GM23338 (cell line): Measurements from ENCODE around the gene PRSS27. TPM values are rescaled to one million over a fixed set of nuclear protein-coding genes. Genes with fewer than 3 reads are reported as not detected.

Experiments used
- ATAC-seq: fragments of 200-7000 bp; cut with Tn5 transposase; 3 replicates; pipeline ENCODE4 v1.9.1; 2020
- DNase-seq: peaks from one replicate; pipeline ENCODE4 v3.0.0-alpha.2; 2015; ENCODE audit warnings: low spot score
- H2AFZ ChIP-seq: fragments of 200-600 bp; sonication (generic); 2 replicates; pipeline ENCODE4 v1.8.0; 2016; ENCODE audit warnings: antibody characterized with exemption, mild to moderate bottlenecking, moderate library complexity
- H3F3A ChIP-seq: fragments of 200-600 bp; sonication (generic); replicated peaks from 2 replicates; pipeline ENCODE4 v1.8.0; 2017; ENCODE audit warnings: antibody characterized with exemption, mixed run types, low read depth
- H3K27ac ChIP-seq: fragments of 200-600 bp; sonication (generic); 2 replicates; pipeline ENCODE4 v1.6.1; 2016; ENCODE audit warnings: low read depth
- H3K27me3 ChIP-seq: fragments of 200-600 bp; sonication (generic); 2 replicates; pipeline ENCODE4 v1.8.0; 2016; ENCODE audit warnings: mild to moderate bottlenecking, mixed run types, moderate library complexity; ENCODE audit not compliant: insufficient read depth
- H3K36me3 ChIP-seq: fragments of 200-600 bp; sonication (generic); 2 replicates; pipeline ENCODE4 v1.8.0; 2016; ENCODE audit warnings: mild to moderate bottlenecking; ENCODE audit not compliant: insufficient read depth
- H3K4me1 ChIP-seq: fragments of 200-600 bp; sonication (generic); 2 replicates; pipeline ENCODE4 v1.8.0; 2016; ENCODE audit warnings: mild to moderate bottlenecking, moderate library complexity; ENCODE audit not compliant: insufficient read depth
- H3K4me2 ChIP-seq: fragments of 200-600 bp; sonication (generic); 2 replicates; pipeline ENCODE4 v1.7.1; 2017; ENCODE audit warnings: mixed run types
- H3K4me3 ChIP-seq: fragments of 200-600 bp; sonication (generic); 2 replicates; pipeline ENCODE4 v1.6.1; 2016; ENCODE audit warnings: mixed run types
- H3K79me2 ChIP-seq: fragments of 200-600 bp; sonication (generic); replicated peaks from 2 replicates; pipeline ENCODE4 v1.8.0; 2017; ENCODE audit warnings: mild to moderate bottlenecking; ENCODE audit not compliant: insufficient read depth
- H3K9me2 ChIP-seq: fragments of 200-600 bp; sonication (generic); 2 replicates; pipeline ENCODE4 v1.8.0; 2017; ENCODE audit not compliant: insufficient read depth
- H4K20me1 ChIP-seq: fragments of 200-600 bp; sonication (generic); replicated peaks from 2 replicates; pipeline ENCODE4 v1.8.0; 2017; ENCODE audit warnings: mild to moderate bottlenecking; ENCODE audit not compliant: insufficient read depth
- H3K27ac Mint-ChIP-seq: 2 replicates; pipeline ENCODE4 v1.8.0; 2020; ENCODE audit warnings: inconsistent platforms, mild to moderate bottlenecking, moderate library complexity, mixed read lengths
- H3K27me3 Mint-ChIP-seq: 3 replicates; pipeline ENCODE4 v1.8.0; 2022; ENCODE audit warnings: low read depth, mild to moderate bottlenecking, moderate library complexity, mixed read lengths, inconsistent platforms; ENCODE audit not compliant: insufficient read depth, poor library complexity
- H3K36me3 Mint-ChIP-seq: 3 replicates; pipeline ENCODE4 v1.8.0; 2021; ENCODE audit warnings: low read depth, mild to moderate bottlenecking, inconsistent platforms, moderate library complexity, mixed read lengths
- H3K4me1 Mint-ChIP-seq: 3 replicates; pipeline ENCODE4 v1.8.0; 2020; ENCODE audit warnings: mild to moderate bottlenecking, inconsistent platforms, mixed read lengths
- H3K4me3 Mint-ChIP-seq: 3 replicates; pipeline ENCODE4 v1.8.0; 2021; ENCODE audit warnings: moderate library complexity, mild to moderate bottlenecking, inconsistent platforms, mixed read lengths
- H3K9me3 Mint-ChIP-seq: 3 replicates; pipeline ENCODE4 v1.8.0; 2020; ENCODE audit warnings: moderate library complexity, mild to moderate bottlenecking, inconsistent platforms, mixed read lengths
- EZH2 ChIP-seq: fragments of 200-600 bp; sonication (generic); IDR thresholded peaks from one replicate; pipeline ENCODE4 v1.8.0; 2017; ENCODE audit warnings: antibody characterized with exemption, mild to moderate bottlenecking, low read depth; ENCODE audit not compliant: unreplicated experiment
- EZH2phosphoT487 ChIP-seq: fragments of 200-600 bp; sonication (generic); IDR thresholded peaks from one replicate; pipeline ENCODE4 v1.8.1; 2018; ENCODE audit warnings: antibody characterized with exemption; ENCODE audit not compliant: unreplicated experiment
- ZNF462 ChIP-seq: fragments of 250-450 bp; sonication (Bioruptor Pico); IDR thresholded peaks from 2 replicates; pipeline ENCODE4 v1.5.0; 2020; ENCODE audit warnings: mild to moderate bottlenecking, moderate library complexity
- polyA plus RNA-seq: library from polyadenylated mRNA; unstranded; fragments of >200 nt; fragmentation: Nextera tagmentation; extraction: Ambion mirVana; gene quantifications from 2 replicates; pipeline ENCODE4 v1.2.1, GENCODE V29; 2016
- total RNA-seq: library from RNA; depleted of rRNA; stranded (reverse); fragments of >200 nt; shearing (Covaris generic); gene quantifications from 2 replicates; pipeline ENCODE4 v1.2.3, GENCODE V29; 2014

Gene PRSS27
- total and polyA plus RNA-seq, 2 experiments from 2014 or later = 0.73 to 1.6 TPM

- no peak overlapping the region for H3K4me2 ChIP-seq
- no peak overlapping the region for H3K27ac Mint-ChIP-seq
- TF ChIP-seq ZNF462 (no peak), EZH2 (no peak), EZH2phosphoT487 (no peak)
- DNase-seq (no peak), ATAC-seq (no peak)
- H3K36me3 ChIP-seq = 0 out of 2 replicates have a peak, but pooled peaks cover 5% of the 10 kb centered on the region
- H3K9me3 Mint-ChIP-seq = no peaks in the 10 kb centered on the region
- H3K9me2 ChIP-seq = no peaks in the 10 kb centered on the region
- no peak overlapping the region for H3K4me3 Mint-ChIP-seq
- H3K4me3 ChIP-seq = no peak overlapping the region
- H3K27me3 ChIP-seq = no peaks in the 10 kb centered on the region
- no peaks in the 10 kb centered on the region; the same call in 1 of the 2 replicates for H3F3A ChIP-seq
- H3K36me3 Mint-ChIP-seq = peaks cover 12% of the 10 kb centered on the region; the same call in 2 of the 3 replicates
- no peaks in the 10 kb centered on the region; the same call in 1 of the 2 replicates for H4K20me1 ChIP-seq
- H3K4me1 ChIP-seq = no peaks in the 10 kb centered on the region
- no peaks in the 10 kb centered on the region for H3K79me2 ChIP-seq
- H3K27ac ChIP-seq = no peak overlapping the region
- no peaks in the 10 kb centered on the region for H3K4me1 Mint-ChIP-seq
- H3K27me3 Mint-ChIP-seq = peaks cover 3% of the 10 kb centered on the region
- no peak overlapping the region for H2AFZ ChIP-seq
Observed at GRCh38 chr16:2704166-2704982, 15.7 kb downstream of the PRSS27 start.
